Measurements from ENCODE around the gene SENP2.
"Not testable (repeated sequence)": the region's sequence is repeated elsewhere in the genome, so short reads cannot be mapped to it uniquely, and the experiment has no call there.

The SENP2 gene

DNA sequence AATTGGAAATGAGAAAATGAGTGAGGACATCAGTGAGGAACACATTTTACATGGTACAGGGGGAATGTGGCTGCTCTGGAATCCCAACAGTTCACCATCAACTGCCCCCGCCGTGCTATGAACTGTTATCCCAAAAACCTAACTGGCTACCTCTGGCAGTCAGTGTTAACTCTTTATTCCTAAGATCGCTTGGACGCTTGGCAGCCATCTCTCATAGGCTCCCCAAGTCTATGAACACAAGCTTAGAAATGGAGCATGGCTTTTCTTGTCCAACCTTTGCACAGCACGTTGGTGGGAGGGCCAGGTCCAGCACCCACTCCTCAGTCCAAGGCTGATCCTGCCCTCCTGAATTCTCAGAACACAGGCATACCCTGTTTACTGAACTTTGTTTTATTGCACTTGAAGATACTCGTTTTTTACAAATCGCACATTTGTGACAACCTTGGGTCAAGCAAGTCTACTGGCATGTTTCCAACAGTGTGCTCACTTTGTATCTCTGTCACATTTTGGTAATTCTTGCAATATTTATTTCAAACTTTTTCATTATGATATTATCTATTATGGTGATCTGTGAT, 53.6 kb downstream of the SENP2 start:
- TF ChIP-seq ZFX (IDR thresholded peaks at IDR 0.05), result no peak
- TF ChIP-seq, protein P1, sequence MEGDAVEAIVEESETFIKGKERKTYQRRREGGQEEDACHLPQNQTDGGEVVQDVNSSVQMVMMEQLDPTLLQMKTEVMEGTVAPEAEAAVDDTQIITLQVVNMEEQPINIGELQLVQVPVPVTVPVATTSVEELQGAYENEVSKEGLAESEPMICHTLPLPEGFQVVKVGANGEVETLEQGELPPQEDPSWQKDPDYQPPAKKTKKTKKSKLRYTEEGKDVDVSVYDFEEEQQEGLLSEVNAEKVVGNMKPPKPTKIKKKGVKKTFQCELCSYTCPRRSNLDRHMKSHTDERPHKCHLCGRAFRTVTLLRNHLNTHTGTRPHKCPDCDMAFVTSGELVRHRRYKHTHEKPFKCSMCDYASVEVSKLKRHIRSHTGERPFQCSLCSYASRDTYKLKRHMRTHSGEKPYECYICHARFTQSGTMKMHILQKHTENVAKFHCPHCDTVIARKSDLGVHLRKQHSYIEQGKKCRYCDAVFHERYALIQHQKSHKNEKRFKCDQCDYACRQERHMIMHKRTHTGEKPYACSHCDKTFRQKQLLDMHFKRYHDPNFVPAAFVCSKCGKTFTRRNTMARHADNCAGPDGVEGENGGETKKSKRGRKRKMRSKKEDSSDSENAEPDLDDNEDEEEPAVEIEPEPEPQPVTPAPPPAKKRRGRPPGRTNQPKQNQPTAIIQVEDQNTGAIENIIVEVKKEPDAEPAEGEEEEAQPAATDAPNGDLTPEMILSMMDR (conservative IDR thresholded peaks at IDR 0.05), result no peak

GRCh38 chr3:185640308-185640707, 54.2 kb downstream of the SENP2 start:
- no peak overlapping the region for H3K27ac ChIP-seq
- TF ChIP-seq, protein P1 (conservative IDR thresholded peaks at IDR 0.05), result no peak
- TF ChIP-seq ZFX (IDR thresholded peaks at IDR 0.05), result no peak

More for the DNA sequence above, 53.6 kb downstream of the SENP2 start:
- no peak overlapping the region for H3K27ac ChIP-seq

GRCh38 chr3:185645191-185645590, 59.1 kb downstream of the SENP2 start:
- H3K27ac ChIP-seq, result not testable (repeated sequence)

DNA sequence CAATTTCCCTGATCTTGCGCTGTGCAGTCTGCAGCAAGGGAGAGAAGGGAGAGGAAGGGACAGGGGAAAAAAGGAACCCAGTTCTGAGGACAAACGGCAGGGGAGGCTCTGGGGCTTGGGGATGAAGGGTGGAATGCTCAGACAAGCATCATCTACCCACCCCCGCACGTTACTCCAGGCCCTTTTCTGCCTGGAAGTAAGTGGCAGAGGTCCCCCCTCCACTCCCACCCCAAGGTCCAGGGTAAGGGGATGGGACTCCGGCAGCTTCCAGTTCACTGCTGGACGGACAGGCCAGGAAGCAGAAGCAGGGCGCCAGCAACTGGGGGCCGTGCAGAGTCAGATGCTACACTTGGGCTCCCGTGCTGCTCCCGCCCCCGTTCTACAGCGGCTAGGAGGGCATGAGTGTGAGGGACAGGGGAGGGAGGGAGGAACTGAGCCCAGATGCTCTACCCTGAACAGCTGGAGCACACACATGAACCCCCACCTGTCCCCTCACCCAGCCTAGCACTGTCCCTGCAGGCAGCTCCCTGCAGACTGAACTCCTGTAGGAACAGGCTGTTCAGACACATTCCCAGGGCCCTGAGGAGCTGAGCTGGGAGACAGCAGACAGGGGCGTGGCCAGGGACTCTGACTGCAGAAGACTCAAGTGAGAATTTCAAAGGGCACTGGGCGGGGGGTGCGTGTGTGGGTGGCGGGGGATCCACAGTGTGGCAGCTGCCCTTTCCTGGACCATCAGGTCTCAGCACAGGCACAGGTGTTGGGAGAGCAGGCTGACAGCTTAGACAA, 59.7 kb downstream of the SENP2 start:
- H3K27ac ChIP-seq, result no peak overlapping the region
- TF ChIP-seq, protein P1 (conservative IDR thresholded peaks at IDR 0.05), result no peak
- no peak for TF ChIP-seq ZFX (IDR thresholded peaks at IDR 0.05)

DNA sequence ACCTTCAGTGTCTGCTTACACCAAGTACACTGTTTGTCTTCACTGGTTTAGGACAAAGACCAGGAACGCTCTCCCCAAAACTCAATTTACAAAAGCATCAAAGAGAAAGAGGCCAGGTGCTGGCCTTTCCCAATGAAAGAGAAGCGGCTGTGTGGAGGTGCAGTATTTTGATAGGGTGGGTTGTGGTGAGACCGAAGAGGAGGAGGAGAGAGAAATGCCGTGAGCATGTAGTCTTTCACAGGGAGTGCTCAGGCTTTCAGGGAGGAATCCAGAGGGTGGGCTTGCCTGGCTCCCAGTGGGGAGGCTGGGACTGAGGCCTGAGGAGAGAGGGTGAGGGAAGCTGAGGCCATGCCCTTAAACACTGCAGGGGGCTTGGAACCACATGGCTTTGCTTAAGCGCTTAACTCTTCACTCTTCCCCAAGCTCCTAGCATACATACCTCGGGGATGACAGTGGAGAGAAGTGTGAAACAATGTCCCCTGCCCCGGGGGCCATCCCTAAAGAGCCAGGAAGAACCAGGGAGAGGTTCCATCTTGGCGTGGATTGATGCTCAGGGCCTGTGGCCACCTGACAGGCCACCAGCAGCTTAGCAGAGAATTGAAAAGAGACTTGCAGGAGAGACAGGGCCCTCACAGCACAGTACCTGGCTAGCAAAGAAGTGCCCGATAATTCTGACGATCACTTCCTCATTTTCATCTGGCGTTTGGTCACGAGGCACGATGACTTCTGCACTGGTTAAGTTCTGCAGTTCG, 60.5 kb downstream of the SENP2 start:
- TF ChIP-seq, protein P1 (conservative IDR thresholded peaks at IDR 0.05), result no peak
- TF ChIP-seq ZFX (IDR thresholded peaks at IDR 0.05), result no peak
- no peak overlapping the region for H3K27ac ChIP-seq

GRCh38 chr3:185647134-185647879, 61.2 kb downstream of the SENP2 start:
- TF ChIP-seq, protein P1 (conservative IDR thresholded peaks at IDR 0.05), result no peak
- TF ChIP-seq ZFX (IDR thresholded peaks at IDR 0.05), result no peak
- no peak overlapping the region for H3K27ac ChIP-seq

GRCh38 chr3:185647880-185648210, 61.8 kb downstream of the SENP2 start:
- H3K27ac ChIP-seq, result no peak overlapping the region
- no peak for TF ChIP-seq ZFX (IDR thresholded peaks at IDR 0.05)
- TF ChIP-seq, protein P1 (conservative IDR thresholded peaks at IDR 0.05), result no peak

Data from C4-2B (cell line).